EH (cell line): ENCODE data around the gene ZFAND6.
A peak's percentile ranks its signal among the peaks of the same experiment; 100 is the strongest.
"Not testable (repeated sequence)": the region's sequence is repeated elsewhere in the genome, so short reads cannot be mapped to it uniquely, and the experiment has no call there.

Experiments used
- DNase-seq: peaks from one replicate; pipeline ENCODE4 v3.0.0-alpha.2; 2015; ENCODE audit warnings: low read depth

The ZFAND6 gene

GRCh38 chr15:80058851-80059785 lies at the start of gene ZFAND6:
Gene ZFAND6, plus strand, starts transcription at chr15:80059676. Its CDS starts 60,669 bp downstream, at chr15:80120345.
- peak; percentile 95 for DNase-seq

- DNase-seq = peak; percentile 49
Measured at GRCh38 chr15:80010131-80010673, 49.3 kb upstream of the ZFAND6 start.

GRCh38 chr15:80011041-80011523 lies 48.4 kb upstream of the ZFAND6 start:
- peak; percentile 96 for DNase-seq

GRCh38 chr15:80011596-80011995 lies 47.9 kb upstream of the ZFAND6 start:
- no peak for DNase-seq

DNA sequence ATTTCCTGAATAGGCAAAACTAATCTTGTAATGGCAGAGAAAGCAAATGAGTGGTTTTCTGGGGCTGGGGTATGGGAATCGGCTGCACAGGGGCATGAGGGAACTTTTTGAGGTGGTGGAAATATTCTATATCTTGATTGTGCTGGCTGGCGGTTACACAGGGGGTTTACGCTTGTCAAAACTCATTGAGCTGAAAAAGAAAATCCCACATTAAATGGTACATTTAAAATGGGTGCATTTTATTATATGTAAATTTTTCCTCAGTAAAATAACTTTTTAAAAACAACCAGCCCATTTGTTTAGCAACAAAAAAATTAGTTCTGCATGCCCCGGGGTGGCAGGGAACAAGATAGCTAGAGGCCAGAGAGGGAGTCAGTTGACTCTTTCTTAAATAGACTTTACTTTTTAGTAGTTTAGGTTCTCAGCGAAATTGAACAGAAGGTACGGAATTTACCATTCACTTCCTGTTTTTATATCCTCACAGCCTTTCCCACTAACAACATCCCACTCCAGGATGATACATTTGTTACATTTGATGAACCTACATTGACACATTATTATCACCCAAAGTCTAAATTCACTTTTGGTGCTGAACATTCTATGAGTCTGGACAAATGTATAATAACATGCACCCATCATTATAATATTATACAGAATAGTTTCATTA lies 47.3 kb upstream of the ZFAND6 start:
- no peak for DNase-seq

GRCh38 chr15:80014186-80014585 lies 45.3 kb upstream of the ZFAND6 start:
- DNase-seq = not testable (repeated sequence)

DNA sequence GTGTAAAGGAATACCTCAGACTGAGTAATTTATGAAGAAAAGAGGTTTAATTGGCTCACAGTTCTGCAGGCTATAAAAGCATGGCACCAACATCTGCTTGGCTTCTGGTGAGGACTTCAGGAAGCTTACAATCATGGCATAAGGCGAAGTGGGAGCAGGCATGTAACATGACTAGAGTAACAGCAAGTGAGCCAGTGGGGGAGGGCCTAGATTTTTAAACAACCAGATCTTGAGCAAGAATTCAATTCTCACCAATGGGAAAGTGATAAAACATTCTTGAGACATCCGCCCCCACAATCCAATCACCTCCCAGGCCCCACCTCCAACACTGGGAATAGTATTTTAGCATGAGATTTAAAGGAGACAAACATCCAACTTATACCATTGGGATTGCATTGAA lies 44.3 kb upstream of the ZFAND6 start:
- peak; percentile 6 for DNase-seq

GRCh38 chr15:80016506-80016905 lies 43.0 kb upstream of the ZFAND6 start:
- not testable (repeated sequence) for DNase-seq

- not testable (repeated sequence) for DNase-seq
Measured at GRCh38 chr15:80017139-80017538, 42.3 kb upstream of the ZFAND6 start.

DNA sequence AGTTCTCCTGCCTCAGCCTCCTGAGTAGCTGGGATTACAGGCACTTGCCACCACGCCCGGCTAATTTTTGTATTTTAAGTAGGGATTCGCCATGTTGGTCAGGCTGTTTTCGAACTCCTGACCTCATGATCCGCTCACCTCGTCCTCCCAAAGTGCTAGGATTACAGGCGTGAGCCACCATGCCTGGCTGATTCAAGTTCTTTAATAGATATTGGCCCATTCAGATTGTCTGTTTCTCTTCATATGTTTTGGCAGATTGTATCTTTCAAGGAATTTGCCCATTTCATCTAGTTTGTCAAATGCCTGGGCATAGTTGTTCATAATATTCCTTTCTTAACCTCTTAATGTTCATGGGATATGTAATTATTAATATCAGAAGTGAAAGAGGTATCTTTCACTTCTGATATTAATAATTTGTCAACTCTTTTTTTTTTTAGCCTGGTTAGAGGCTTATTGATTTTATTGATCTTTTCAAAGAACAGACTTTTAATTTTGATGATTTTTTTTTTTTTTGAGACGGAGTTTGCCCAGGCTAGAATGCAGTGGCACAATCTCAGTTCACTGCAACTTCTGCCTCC lies 40.2 kb upstream of the ZFAND6 start:
- no peak for DNase-seq

DNA sequence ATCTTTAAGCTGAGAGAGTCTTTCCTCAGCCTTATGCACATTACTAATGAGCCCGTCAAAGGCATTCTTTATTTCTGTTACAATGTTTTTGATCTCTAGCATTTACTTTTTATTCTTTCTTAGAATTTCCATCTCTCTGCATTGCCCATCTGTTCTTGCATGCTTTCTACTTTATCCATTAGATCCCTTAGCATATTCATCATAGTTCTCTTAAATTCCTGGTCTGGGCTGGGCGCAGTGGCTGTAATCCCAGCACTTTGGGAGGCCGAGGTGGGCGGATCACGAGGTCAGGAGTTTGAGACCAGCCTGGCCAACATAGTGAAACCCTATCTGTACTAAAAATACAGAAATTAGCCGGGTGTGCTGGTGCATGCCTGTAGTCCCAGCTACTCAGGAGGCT lies 39.3 kb upstream of the ZFAND6 start:
- peak; percentile 19 for DNase-seq

DNA sequence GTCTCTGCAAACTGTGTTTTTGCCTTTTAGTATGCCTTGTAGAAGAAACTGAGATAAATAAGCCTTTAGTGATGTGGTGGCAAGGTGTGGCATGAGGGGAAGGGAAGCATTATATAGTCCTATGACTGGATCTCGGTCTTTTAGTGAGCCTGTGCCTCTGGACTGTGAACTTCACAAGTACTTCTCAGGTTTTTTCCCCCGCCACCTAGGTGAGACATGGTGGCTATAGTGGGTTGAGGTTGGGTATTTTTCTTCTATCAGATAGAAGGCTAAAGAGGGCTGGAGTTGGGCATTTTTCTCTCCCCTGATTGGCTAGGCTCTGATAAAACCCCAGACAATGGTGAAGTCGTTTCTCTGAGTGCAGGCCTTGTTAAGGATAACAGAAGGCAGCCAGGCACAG lies 38.7 kb upstream of the ZFAND6 start:
- DNase-seq = no peak

GRCh38 chr15:80026310-80026709 lies 33.2 kb upstream of the ZFAND6 start:
- DNase-seq = no peak

- no peak for DNase-seq
Measured at GRCh38 chr15:80026754-80027153, 32.7 kb upstream of the ZFAND6 start.

- no peak for DNase-seq
Measured at GRCh38 chr15:80028937-80029336, 30.5 kb upstream of the ZFAND6 start.

GRCh38 chr15:80031841-80032240 lies 27.6 kb upstream of the ZFAND6 start:
- DNase-seq = no peak

- no peak for DNase-seq
Measured at GRCh38 chr15:80034629-80035028, 24.8 kb upstream of the ZFAND6 start.

DNA sequence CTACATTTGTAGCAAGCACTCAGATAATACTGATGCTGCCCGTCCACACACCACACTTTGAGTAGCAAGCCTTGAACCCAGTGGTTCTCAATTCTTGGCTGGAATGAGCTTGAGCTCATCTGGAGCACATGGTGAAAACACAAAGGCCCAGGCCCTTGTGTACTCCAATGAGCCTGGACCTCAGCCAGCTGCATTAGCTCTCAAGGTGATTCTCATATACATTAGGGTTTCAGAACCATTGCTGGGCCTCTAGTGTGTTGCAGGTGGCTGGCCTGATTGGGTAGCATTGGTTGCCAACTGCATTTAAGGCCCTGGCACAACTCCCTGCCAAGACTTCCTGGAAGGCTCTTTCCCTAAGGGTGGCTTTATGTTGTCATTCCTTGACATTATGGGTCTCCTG lies 23.4 kb upstream of the ZFAND6 start:
- DNase-seq = no peak

DNA sequence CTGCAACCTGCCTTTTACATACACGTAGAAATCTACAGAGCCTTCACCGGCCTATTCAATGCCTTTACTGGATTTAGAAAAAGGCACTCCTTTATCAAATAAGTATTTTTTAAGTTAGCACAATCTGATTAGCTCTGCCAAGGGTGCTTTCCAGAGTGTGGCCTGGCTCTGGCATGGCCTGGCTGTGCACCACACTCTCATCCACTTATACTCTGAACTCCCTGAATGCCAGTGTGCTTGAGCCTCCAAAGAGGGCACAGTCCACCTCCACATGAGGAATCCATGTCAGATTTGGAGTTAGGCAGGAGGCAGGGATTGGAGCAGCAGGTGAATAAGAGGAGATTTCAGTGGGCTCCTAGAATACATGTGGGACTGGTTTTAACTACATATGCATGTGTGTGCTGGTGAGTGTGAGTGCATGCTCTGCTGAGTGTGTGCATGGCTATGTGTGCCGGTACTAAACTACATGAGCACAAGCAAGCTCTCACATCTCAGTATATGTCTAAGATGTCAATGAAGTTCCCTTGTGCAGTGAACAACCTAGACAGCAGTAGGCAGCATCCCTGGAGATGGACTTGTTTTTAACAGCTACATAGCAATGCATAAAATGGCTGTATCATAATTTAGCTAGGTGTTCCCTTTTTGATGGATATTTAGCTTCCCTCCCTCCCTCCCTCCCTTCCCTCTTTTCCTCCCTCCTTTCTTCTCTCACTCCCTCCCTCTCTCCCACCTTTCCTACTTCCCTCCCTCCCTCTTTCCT lies 17.8 kb upstream of the ZFAND6 start:
- DNase-seq = no peak

- no peak for DNase-seq
Measured at GRCh38 chr15:80042568-80042967, 16.9 kb upstream of the ZFAND6 start.

DNA sequence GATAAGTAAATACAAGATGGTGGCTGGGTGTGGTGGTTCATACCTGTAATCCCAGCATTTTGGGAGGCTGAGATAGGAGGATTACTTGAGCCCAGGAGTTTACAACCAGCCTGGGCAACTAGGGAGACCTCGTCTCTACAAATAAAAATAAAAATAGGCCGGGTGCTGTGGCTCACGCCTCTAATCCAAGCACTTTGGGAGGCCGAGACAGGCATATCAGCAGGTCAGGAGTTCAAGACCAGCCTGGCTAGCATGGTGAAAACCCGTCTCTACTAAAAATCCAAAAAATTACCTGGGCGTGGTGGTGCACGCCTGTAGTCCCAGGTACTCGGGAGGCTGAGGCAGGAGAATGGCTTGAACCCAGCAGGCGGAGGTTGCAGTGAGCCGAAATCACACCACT lies 14.3 kb upstream of the ZFAND6 start:
- DNase-seq = not testable (repeated sequence)

DNA sequence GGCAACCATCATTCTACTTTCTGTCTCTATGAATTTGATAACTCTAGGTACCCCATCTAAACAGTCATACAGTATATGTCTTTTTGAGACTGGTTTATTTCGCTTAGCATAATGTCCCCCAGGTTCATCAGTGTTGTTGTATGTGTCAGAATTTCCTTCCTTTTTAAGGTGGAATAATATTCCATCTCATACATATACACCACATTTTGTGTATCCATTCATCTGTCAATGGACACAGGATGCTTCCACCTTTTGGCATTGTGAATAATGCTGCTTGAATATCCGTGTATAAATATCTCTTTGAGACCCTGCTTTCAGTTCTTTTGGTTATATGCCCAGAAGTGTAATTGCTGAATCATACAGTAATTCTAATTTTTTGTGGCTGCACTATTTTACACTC lies 10.4 kb upstream of the ZFAND6 start:
- no peak for DNase-seq
